HEK293 (cell line): ENCODE data around the gene CD96.
A peak's percentile ranks its signal among the peaks of the same experiment; 100 is the strongest.

Experiments used
- CTCF ChIA-PET: fragments of 350-600 bp; formaldehyde crosslinking; extraction: SDS; loops from one replicate; lab custom pipeline; 2021; ENCODE audit warnings: antibody characterized with exemption; lab: Yijun Ruan, JAX
- POLR2A ChIA-PET: fragments of 300-600 bp; formaldehyde crosslinking; extraction: SDS; loops from one replicate; lab custom pipeline; 2020; ENCODE audit warnings: antibody characterized with exemption, inconsistent platforms; lab: Yijun Ruan, JAX
- H3K27ac ChIP-seq: fragments of 200-500 bp; sonication (Bioruptor generic); 2 replicates; pipeline ENCODE4 v1.5.1; 2014; ENCODE audit warnings: low read depth, low read length, control low read depth, inconsistent platforms; ENCODE audit errors: extremely low read depth
- H3K36me3 ChIP-seq, 2 experiments: fragments of 200-500 bp in 1 of 2; sonication (Bioruptor generic) in 1 of 2; 1 replicate in 1 of 2; 2 replicates in 1 of 2; pipeline ENCODE4 v1.5.1; 2014 to 2017; ENCODE audit warnings: inconsistent platforms in 2 of 2, low read length in 2 of 2; ENCODE audit not compliant: control insufficient read depth in 2 of 2, insufficient read depth in 1 of 2
- H3K4me1 ChIP-seq: fragments of 200-500 bp; sonication (Bioruptor generic); 2 replicates; pipeline ENCODE4 v1.5.1; 2014; ENCODE audit warnings: mild to moderate bottlenecking, low read length, inconsistent platforms; ENCODE audit not compliant: control insufficient read depth, insufficient read depth
- H3K4me3 ChIP-seq: 2 replicates; pipeline ENCODE4 v1.5.1; 2011; ENCODE audit warnings: low read depth, mild to moderate bottlenecking, control low read depth, low read length, moderate library complexity
- H3K9me3 ChIP-seq: fragments of 200-500 bp; sonication (Bioruptor generic); 2 replicates; pipeline ENCODE4 v1.5.1; 2014; ENCODE audit warnings: low read depth, low read length, inconsistent platforms; ENCODE audit not compliant: control insufficient read depth, insufficient read depth
- CTCF ChIP-seq: fragments of 450-650 bp; formaldehyde crosslinking; IDR thresholded peaks from 2 replicates; pipeline ENCODE4 v1.5.1; 2016; ENCODE audit warnings: missing biosample characterization, missing genetic modification characterization
- EGR2 ChIP-seq: fragments of 450-650 bp; formaldehyde crosslinking; IDR thresholded peaks from 2 replicates; pipeline ENCODE4 v1.5.1; 2016; ENCODE audit warnings: low read depth, missing biosample characterization, missing genetic modification characterization
- GLIS1 ChIP-seq: fragments of 450-650 bp; formaldehyde crosslinking; IDR thresholded peaks from 2 replicates; pipeline ENCODE4 v1.5.1; 2016; ENCODE audit warnings: missing biosample characterization, missing genetic modification characterization
- GLIS2 ChIP-seq: fragments of 450-650 bp; formaldehyde crosslinking; IDR thresholded peaks from 2 replicates; pipeline ENCODE4 v1.5.1; 2016; ENCODE audit warnings: missing biosample characterization, missing genetic modification characterization
- SP2 ChIP-seq: fragments of 450-650 bp; formaldehyde crosslinking; IDR thresholded peaks from 2 replicates; pipeline ENCODE4 v1.5.1; 2016; ENCODE audit warnings: missing biosample characterization, missing genetic modification characterization
- WT1 ChIP-seq: fragments of 450-650 bp; formaldehyde crosslinking; IDR thresholded peaks from 2 replicates; pipeline ENCODE4 v1.5.1; 2016; ENCODE audit warnings: missing biosample characterization, missing genetic modification characterization
- ZBTB21 ChIP-seq: fragments of 450-650 bp; formaldehyde crosslinking; IDR thresholded peaks from 2 replicates; pipeline ENCODE4 v1.5.1; 2017; ENCODE audit warnings: missing biosample characterization, missing genetic modification characterization
- ZNF292 ChIP-seq: fragments of 450-650 bp; formaldehyde crosslinking; IDR thresholded peaks from 2 replicates; pipeline ENCODE4 v1.5.1; 2016; ENCODE audit warnings: low read depth, missing biosample characterization, missing genetic modification characterization, borderline replicate concordance
- ZNF391 ChIP-seq: fragments of 450-650 bp; formaldehyde crosslinking; IDR thresholded peaks from 2 replicates; pipeline ENCODE4 v1.5.1; 2016; ENCODE audit warnings: low read depth, missing biosample characterization, missing genetic modification characterization, borderline replicate concordance
- ZNF394 ChIP-seq: fragments of 450-650 bp; formaldehyde crosslinking; IDR thresholded peaks from 2 replicates; pipeline ENCODE4 v1.5.1; 2016; ENCODE audit warnings: missing biosample characterization, missing genetic modification characterization, mild to moderate bottlenecking, moderate library complexity, borderline replicate concordance
- ZNF416 ChIP-seq: fragments of 450-650 bp; formaldehyde crosslinking; IDR thresholded peaks from 2 replicates; pipeline ENCODE4 v1.5.1; 2016; ENCODE audit warnings: missing biosample characterization, missing genetic modification characterization
- ZNF426 ChIP-seq: fragments of 450-650 bp; formaldehyde crosslinking; IDR thresholded peaks from 2 replicates; pipeline ENCODE4 v1.5.1; 2017; ENCODE audit warnings: missing biosample characterization, missing genetic modification characterization, mild to moderate bottlenecking, inconsistent platforms, moderate library complexity
- ZNF473 ChIP-seq: fragments of 450-650 bp; formaldehyde crosslinking; IDR thresholded peaks from 2 replicates; pipeline ENCODE4 v1.5.1; 2017; ENCODE audit warnings: missing biosample characterization, missing genetic modification characterization
- ZNF560 ChIP-seq: fragments of 450-650 bp; formaldehyde crosslinking; IDR thresholded peaks from 2 replicates; pipeline ENCODE4 v1.5.1; 2017; ENCODE audit warnings: missing biosample characterization, missing genetic modification characterization, borderline replicate concordance
- ZNF624 ChIP-seq: fragments of 450-650 bp; formaldehyde crosslinking; IDR thresholded peaks from 2 replicates; pipeline ENCODE4 v1.5.1; 2017; ENCODE audit warnings: missing biosample characterization, missing genetic modification characterization
- ZNF654 ChIP-seq: fragments of 450-650 bp; formaldehyde crosslinking; IDR thresholded peaks from 2 replicates; pipeline ENCODE4 v1.5.1; 2016; ENCODE audit warnings: low read depth, missing biosample characterization, missing genetic modification characterization
- ZSCAN16 ChIP-seq: fragments of 450-650 bp; formaldehyde crosslinking; IDR thresholded peaks from 2 replicates; pipeline ENCODE4 v1.5.1; 2016; ENCODE audit warnings: missing biosample characterization, missing genetic modification characterization
- TF ChIP-seq, protein P1 (sequence below): fragments of 450-650 bp; formaldehyde crosslinking; IDR thresholded peaks from 2 replicates; pipeline ENCODE4 v1.5.1; 2016; ENCODE audit warnings: missing biosample characterization, missing genetic modification characterization
- TF ChIP-seq, protein P2 (sequence below): fragments of 450-650 bp; formaldehyde crosslinking; IDR thresholded peaks from 2 replicates; pipeline ENCODE4 v1.5.1; 2016; ENCODE audit warnings: missing biosample characterization, missing genetic modification characterization

CD96 gene

DNA sequence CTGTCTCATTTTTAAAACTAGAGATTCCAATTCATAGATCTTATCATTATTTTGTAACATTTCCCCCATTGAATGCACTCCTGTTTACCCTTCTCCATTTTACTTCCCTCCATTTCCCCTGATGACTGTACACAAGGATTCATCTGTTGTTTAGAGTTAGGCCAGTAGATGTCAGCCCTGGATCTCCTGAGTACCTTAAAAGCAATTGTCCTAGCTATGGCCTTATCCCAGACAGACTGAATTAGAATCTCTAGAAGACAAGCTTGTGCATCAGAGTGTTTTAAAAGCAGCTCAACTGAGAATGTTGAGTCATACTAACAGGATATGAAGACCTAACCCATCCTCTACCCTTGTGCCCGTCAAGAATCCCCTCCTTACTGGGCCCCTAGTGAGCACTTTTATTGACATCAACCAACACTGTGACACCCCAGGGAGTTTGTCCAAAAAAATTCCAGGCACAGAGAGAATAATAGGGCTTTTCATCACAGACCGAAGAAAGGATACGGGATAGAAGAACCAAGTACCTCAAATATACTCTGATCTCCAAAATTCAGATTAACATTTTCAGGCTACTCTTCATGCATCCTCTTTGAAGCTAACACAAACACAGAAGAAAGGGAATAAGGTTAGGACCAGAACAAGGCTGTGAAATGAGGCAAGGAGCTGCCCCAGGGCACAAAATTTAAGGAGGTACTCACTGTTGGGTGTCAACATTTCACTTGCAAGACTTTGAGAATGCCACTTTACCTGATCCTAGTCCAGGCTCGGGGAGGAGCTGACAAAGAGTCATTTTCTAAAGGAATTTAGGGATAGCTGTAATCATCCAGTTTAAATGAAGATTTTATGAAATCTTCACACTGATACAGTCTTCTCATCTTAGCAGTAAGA lies 36.0 kb downstream of the CD96 start:
- TF ChIP-seq CTCF (tag by site-specific recombination) (peak; percentile 26; the same call in 1 of the 2 replicates), ZNF654 (tag by site-specific recombination) (peak; percentile 50), ZNF391 (tag by site-specific recombination) (no peak), ZNF473 (tag by site-specific recombination) (no peak)
- POLR2A ChIA-PET = no interaction called here
- Histone ChIP-seq H3K9me3 (no peaks in the 10 kb centered on the region), H3K36me3 (no peaks in the 10 kb centered on the region), H3K4me3 (no peak overlapping the region), H3K27ac (no peak overlapping the region), H3K4me1 (no peaks in the 10 kb centered on the region)
- CTCF ChIA-PET = interaction anchor here (0.5 to 2.3 kb wide), 7 partner anchors 11 to 436 kb away, joined by 3 to 24 read pairs (median 5); no protein-coding TSS in a partner anchor

- ChIA-PET CTCF (interaction anchor here (0.5 to 2.3 kb wide), 7 partner anchors 10 to 435 kb away, joined by 3 to 24 read pairs (median 5); no protein-coding TSS in a partner anchor), POLR2A (no interaction called here)
- Histone ChIP-seq H3K36me3 (no peaks in the 10 kb centered on the region), H3K27ac (no peak overlapping the region), H3K4me3 (no peak overlapping the region), H3K9me3 (no peaks in the 10 kb centered on the region), H3K4me1 (no peaks in the 10 kb centered on the region)
- TF ChIP-seq ZNF426 (tag by site-specific recombination) (no peak), GLIS1 (tag by site-specific recombination) (no peak), ZNF560 (no peak), GLIS2 (no peak), ZNF416 (no peak)
Measured at GRCh38 chr3:111578867-111579266, 36.9 kb downstream of the CD96 start.

GRCh38 chr3:111579495-111579894 lies 37.5 kb downstream of the CD96 start:
- Histone ChIP-seq H3K36me3 (no peaks in the 10 kb centered on the region), H3K4me1 (no peaks in the 10 kb centered on the region), H3K9me3 (no peaks in the 10 kb centered on the region), H3K4me3 (no peak overlapping the region), H3K27ac (no peak overlapping the region)
- POLR2A ChIA-PET = no interaction called here
- no peak for TF ChIP-seq WT1 (tag by site-specific recombination)
- TF ChIP-seq ZNF292 (tag by site-specific recombination) = no peak
- TF ChIP-seq, protein P1, sequence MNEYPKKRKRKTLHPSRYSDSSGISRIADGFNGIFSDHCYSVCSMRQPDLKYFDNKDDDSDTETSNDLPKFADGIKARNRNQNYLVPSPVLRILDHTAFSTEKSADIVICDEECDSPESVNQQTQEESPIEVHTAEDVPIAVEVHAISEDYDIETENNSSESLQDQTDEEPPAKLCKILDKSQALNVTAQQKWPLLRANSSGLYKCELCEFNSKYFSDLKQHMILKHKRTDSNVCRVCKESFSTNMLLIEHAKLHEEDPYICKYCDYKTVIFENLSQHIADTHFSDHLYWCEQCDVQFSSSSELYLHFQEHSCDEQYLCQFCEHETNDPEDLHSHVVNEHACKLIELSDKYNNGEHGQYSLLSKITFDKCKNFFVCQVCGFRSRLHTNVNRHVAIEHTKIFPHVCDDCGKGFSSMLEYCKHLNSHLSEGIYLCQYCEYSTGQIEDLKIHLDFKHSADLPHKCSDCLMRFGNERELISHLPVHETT = no peak
- TF ChIP-seq CTCF (tag by site-specific recombination) = no peak
- no peak for TF ChIP-seq ZNF624
- TF ChIP-seq, protein P2, sequence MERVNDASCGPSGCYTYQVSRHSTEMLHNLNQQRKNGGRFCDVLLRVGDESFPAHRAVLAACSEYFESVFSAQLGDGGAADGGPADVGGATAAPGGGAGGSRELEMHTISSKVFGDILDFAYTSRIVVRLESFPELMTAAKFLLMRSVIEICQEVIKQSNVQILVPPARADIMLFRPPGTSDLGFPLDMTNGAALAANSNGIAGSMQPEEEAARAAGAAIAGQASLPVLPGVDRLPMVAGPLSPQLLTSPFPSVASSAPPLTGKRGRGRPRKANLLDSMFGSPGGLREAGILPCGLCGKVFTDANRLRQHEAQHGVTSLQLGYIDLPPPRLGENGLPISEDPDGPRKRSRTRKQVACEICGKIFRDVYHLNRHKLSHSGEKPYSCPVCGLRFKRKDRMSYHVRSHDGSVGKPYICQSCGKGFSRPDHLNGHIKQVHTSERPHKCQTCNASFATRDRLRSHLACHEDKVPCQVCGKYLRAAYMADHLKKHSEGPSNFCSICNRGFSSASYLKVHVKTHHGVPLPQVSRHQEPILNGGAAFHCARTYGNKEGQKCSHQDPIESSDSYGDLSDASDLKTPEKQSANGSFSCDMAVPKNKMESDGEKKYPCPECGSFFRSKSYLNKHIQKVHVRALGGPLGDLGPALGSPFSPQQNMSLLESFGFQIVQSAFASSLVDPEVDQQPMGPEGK (tag by site-specific recombination) = no peak
- TF ChIP-seq EGR2 (tag by site-specific recombination) = no peak
- TF ChIP-seq SP2 (tag by site-specific recombination) = no peak
- no peak for TF ChIP-seq GLIS1 (tag by site-specific recombination)
- no peak for TF ChIP-seq ZSCAN16 (tag by site-specific recombination)
- no peak for TF ChIP-seq ZNF394
- no peak for TF ChIP-seq ZBTB21
- CTCF ChIA-PET = interaction anchor here (0.6 to 2.3 kb wide), 2 partner anchors 74 to 112 kb away, joined by 3 to 10 read pairs; no protein-coding TSS in a partner anchor
